Thoracic aorta endothelial cell (primary cell): ENCODE results near the gene PLAAT1. TPM values are rescaled to one million over a fixed set of nuclear protein-coding genes. Genes with fewer than 3 reads are reported as not detected.

Experiments used
- total RNA-seq: library from RNA; depleted of rRNA; stranded (reverse); fragments of >200 nt; gene quantifications from 2 replicates; pipeline ENCODE4 v1.2.3, GENCODE V29; 2012

Gene PLAAT1
- total RNA-seq: 0.13 and 0.29 TPM in 2 replicates

DNA sequence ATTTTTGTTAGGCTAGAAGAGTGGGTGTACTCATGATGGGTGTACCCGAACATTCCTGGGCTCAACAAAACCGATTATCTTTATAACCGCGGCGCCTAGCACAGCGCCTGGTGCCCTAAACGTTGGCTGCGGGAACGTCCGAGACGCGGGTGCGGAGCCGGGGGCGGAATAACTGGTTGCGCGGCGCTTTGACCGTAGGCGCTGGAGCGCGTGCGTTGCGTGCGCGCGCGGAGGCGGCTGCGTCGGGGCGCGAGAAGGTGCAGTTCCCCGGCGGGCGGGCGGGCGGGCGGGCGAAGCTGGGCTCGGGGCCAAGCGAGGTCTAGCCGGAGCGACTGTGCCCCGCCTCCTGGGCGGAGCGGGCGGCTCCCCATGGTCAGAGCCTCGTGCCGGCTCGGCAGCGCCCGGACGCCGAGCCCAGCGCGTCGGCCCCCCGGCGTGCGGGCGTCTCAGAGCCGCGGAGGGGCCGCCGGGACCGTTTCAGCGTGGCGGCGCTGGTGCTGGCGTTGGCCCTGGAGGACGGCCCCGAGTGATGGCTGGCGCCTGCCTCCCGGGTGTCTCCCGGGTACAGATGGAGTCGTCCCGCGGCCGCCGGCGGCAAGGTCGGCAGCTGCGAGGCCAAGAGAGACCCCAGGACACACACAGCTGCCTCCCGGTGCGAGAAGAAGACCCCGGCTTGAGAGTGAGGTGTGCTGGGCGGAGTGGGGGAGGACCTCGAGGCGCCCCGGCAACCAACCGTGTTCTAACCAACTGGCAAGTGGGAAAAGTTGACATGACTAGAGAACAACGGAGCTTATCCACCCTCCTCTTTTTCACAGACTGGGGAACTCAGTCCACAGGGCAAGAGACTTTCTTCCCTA lies at the start of gene PLAAT1:
TSS of gene PLAAT1 (plus strand) at position 373 of the 857 bp plus-strand sequence. CDS start 14,429 bp downstream, outside the sequence.

Other genes with a start within 250 kb of the PLAAT1 start
- gene ATP13A5, start 137.5 kb downstream of the PLAAT1 start, total RNA-seq: not detected in 2 replicates